ENCODE measurements around the gene STAC2. TPM values are rescaled to one million over a fixed set of nuclear protein-coding genes. Genes with fewer than 3 reads are reported as not detected.
A peak's percentile ranks its signal among the peaks of the same experiment; 100 is the strongest.

STAC2 gene
- total and polyA plus RNA-seq, 5 experiments from 2014 or later: 0.07 to 0.27 (median 0.23) TPM; not detected in 2

DNA sequence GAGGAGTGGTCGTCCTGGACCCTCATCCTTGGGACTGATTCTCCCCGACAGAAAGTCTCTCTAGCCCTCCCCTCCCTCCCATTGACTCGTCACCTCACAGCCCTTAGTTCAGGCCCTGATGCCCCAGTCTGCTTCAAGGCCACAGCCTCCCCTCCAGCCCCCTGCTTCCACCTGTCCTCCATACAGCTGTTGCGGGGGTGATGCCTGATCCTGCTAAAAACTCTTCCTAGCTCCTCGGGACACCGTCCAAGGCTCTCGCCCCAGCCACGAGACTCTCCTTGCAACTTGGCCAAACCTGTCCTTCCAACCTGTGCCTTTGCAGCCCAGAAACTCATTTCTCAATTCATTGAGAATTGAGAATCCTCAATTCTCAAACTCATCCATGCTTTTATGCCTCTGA lies 6.8 kb downstream of the STAC2 start:
- POLR2A ChIA-PET: interaction anchor here (1.1 kb wide), 1 partner anchor 20 kb away, joined by 3 read pairs; no protein-coding TSS in a partner anchor
- Mint-ChIP-seq H3K9me3 (no peaks in the 10 kb centered on the region), H3K4me3 (no peak overlapping the region), H3K27me3 (peaks cover under 1 to 18% (median 8%) of the 10 kb centered on the region in 5 donors), H3K27ac (peak overlapping the region in 2 of 10 donors; percentile 9 to 85), H3K36me3 (no peaks in the 10 kb centered on the region), H3K4me1 (peaks cover 3 to 10% (median 5%) of the 10 kb centered on the region in 4 donors)
- DNase-seq (no peak), ATAC-seq (no peak)

DNA sequence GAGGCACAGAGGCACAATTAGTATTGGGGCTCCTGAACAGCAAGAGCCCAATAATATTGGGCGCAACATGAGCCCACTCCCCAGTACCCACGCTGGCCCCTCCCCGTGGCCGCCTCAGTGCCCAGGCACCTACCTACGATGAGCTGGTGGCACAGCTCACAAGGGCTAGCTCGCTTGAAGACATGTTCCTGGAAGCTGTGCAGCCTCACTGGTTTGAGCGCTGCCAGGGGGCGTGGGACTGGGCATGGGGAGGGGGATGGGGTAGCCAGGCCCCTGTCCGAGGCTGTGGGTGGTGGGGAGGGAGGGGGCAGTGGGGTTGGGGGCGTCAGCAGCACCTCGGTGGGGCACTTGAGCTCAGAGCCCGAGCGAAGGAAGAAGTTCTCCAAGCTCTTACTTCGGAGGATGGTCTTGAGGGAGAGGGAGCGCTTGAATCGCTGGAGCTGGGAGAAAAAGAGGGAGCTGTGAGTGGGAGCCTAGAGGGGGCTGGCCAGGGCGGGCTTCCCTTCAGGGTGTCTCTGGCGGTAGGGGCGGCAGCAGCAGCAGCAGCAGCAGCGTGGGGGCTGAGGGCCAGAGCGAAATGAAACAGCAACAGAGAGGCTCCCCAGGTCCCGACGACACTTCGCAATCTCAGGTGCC lies 7.9 kb downstream of the STAC2 start:
- Mint-ChIP-seq H3K9me3 (no peaks in the 10 kb centered on the region), H3K4me1 (peaks cover 0 to 8% (median 4%) of the 10 kb centered on the region in 4 donors), H3K27ac (peak overlapping the region in 2 of 10 donors; percentile 17 to 74), H3K36me3 (no peaks in the 10 kb centered on the region), H3K27me3 (peaks cover 0 to 14% (median 8%) of the 10 kb centered on the region in 5 donors), H3K4me3 (peak overlapping the region in 2 of 10 donors; percentile 19 to 30)
- DNase-seq (no peak), ATAC-seq (no peak)
- POLR2A ChIA-PET: interaction anchor here (0.7 to 1.3 kb wide), 3 partner anchors 9 to 27 kb away, joined by 3 to 4 read pairs (median 4); no protein-coding TSS in a partner anchor

DNA sequence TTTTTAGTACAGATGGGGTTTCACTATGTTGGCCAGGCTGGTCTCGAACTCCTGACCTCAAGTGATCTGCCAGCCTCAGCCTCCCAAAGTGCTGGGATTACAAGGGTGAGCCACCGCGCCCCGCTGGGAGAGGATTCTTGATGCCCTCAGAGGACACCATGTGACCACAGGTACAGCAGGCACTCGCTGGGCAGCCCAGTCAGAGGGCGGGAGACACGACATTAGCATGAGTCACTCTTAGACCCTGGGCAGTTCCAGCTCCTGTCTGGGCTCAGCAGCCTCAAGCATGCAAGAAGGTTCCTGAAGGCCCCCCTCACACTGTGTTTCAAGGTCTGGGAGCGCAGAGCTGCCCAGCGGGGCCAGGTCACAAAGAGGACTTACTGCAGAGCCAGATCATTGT lies 11.9 kb downstream of the STAC2 start:
- no peak for ATAC-seq
- H3K27me3 Mint-ChIP-seq: peaks cover 0 to 14% (median 7%) of the 10 kb centered on the region in 5 donors
- peak overlapping the region in 1 of 10 donors; percentile 3 for H3K27ac Mint-ChIP-seq
- POLR2A ChIA-PET: no interaction called here
- H3K9me3 Mint-ChIP-seq: no peaks in the 10 kb centered on the region
- H3K4me1 Mint-ChIP-seq: peaks cover 11 to 25% (median 17%) of the 10 kb centered on the region in 4 donors
- no peaks in the 10 kb centered on the region for H3K36me3 Mint-ChIP-seq
- no peak for DNase-seq
- H3K4me3 Mint-ChIP-seq: no peak overlapping the region

DNA sequence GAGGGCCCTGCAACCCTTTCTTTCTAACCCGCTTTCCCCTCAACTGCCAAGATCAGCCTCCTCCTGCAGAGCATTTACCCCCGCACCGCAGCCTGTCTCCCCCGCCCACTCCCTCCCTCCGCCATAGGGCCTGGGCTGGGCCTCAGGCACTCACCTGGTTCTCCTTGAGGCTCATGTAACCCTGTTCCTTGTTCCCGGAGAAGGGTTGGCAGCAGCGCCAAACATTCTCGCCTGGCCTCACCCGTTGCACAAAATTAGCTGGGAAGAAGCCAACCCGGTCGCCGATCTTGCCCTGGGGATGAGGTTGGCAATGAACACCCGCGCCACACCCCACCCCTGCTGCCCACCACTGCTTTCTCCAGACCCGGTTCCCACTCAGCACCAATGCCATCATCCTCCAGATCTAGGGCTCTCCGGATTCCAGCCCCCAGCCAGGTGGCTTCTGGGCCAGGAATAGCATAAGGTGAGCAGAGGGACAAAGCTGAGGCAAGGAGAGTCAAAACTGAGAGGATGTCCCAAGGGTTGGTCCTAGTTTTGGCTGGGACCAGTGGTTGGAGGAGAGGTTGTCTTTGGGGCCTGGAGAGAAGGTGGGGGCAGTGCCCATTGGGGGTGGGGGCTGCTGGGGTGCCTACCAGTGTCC lies 12.8 kb downstream of the STAC2 start:
- DNase-seq: no peak
- POLR2A ChIA-PET: no interaction called here
- Mint-ChIP-seq H3K9me3 (no peaks in the 10 kb centered on the region), H3K36me3 (no peaks in the 10 kb centered on the region), H3K27me3 (peaks cover 0 to 14% (median 7%) of the 10 kb centered on the region in 5 donors), H3K27ac (peak overlapping the region in 2 of 10 donors; percentile 33 to 67), H3K4me1 (peaks cover 17 to 30% (median 26%) of the 10 kb centered on the region in 4 donors), H3K4me3 (peak overlapping the region in 1 of 10 donors; percentile 1)
- ATAC-seq: no peak

DNA sequence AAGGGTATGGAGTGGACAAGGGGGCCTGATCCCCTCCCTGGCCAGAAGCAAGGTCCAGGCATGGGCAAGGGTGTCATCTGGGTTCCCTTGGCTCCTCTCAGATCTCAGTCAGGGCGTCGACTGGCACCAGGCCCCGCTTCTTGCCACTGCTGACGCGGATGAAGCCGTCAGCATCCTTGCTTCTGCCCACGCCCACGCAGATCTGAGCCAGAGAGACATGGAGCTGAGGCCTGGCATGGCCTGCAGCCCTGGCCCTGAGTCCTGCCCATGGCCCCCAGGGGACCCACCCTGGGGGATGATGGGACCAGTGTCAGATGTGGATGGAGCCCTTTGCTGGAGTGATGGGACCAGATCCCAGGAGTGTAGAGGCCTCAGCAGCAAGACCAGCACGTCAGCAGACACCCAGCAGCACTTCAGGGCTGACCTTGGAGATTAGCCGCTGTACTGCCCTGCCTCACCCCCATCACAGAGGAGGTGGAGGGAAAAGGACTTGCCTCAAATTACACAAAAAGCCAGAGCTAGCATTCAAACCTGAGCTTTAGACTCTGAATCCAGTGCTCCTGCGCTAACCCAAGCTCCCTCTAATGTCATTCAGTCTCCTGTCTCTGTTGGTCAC lies 13.4 kb downstream of the STAC2 start:
- Mint-ChIP-seq H3K9me3 (no peaks in the 10 kb centered on the region), H3K4me3 (peak overlapping the region in 2 of 10 donors; percentile 14 to 34), H3K27me3 (peaks cover 0 to 14% (median 5%) of the 10 kb centered on the region in 5 donors), H3K36me3 (no peaks in the 10 kb centered on the region), H3K4me1 (peaks cover 17 to 35% (median 31%) of the 10 kb centered on the region in 4 donors), H3K27ac (peak overlapping the region in 2 of 10 donors; percentile 8 to 31)
- POLR2A ChIA-PET: no interaction called here
- DNase-seq (no peak), ATAC-seq (no peak)

DNA sequence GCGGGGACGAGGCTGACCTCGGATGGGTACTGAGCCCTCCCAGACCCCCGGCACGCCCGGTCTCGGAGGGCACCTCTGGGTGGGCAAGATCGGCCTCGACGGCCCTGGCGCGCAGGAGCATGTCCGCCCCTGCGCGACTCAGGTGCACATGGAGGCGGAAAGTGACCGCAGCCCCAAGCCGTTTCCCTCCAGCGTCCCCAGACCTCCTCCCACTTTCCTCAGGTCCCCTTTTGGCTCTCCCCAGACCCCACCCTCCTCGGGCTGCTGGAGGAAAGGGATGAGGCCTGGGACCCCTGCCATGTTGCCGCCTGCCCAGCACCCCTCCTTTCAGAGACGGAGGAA lies 15.7 kb downstream of the STAC2 start:
- Mint-ChIP-seq H3K27ac (peak overlapping the region in 7 of 10 donors; percentile 72 to 94 (median 82)), H3K36me3 (peaks cover 0 to 2% (median 0%) of the 10 kb centered on the region in 3 donors), H3K9me3 (no peaks in the 10 kb centered on the region), H3K27me3 (no peaks in the 10 kb centered on the region), H3K4me3 (peak overlapping the region; percentile 32 to 84 (median 68)), H3K4me1 (peaks cover 19 to 41% (median 38%) of the 10 kb centered on the region in 4 donors)
- DNase-seq (no peak), ATAC-seq (no peak)
- POLR2A ChIA-PET: interaction anchor here (0.7 to 7.3 kb wide), 5 partner anchors 11 to 252 kb away, joined by 3 to 134 read pairs (median 9); partner anchors contain the start of gene RPL19

DNA sequence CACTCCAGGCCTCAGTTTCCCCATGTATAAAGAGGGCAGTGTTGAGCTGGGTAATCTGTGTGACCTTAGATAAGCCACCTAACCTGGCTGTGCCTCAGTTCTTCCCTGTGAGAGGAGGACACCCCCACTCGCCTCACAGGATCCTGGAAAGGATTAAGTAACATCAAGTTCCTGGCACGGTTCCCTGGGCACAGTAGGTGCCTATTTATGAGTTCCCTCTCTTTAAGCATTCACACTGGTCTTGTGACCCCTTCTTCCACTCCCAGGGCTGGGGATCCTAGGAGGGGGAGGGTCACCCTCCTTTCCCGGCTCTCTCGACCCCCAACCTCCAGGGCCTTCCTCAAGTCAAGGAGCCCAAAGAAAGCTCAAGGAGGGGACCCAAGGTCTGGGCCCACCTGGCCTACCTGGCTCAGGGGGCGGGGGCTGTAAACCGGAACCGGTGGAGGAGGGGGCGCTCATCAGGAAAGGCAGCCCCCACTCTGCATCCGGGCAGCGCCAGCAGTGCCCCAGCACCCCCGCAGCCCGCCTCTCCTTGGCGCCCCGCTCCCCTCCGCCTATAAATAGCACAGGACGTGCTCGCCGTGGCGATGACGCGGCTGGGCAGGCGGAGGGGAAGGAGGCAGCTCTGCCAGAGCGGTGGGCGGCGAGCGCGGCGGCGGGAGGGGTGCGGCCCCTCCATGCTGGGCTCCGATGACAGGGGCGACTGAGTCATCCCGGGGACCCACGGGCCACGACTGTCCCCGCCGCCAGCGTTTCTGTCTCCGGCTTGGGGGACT lies 16.2 kb downstream of the STAC2 start:
- Mint-ChIP-seq H3K27ac (peak overlapping the region; percentile 67 to 95 (median 90)), H3K4me1 (peaks cover 19 to 40% (median 38%) of the 10 kb centered on the region in 4 donors), H3K9me3 (no peaks in the 10 kb centered on the region), H3K36me3 (peaks cover 0 to 8% (median 0%) of the 10 kb centered on the region in 3 donors), H3K4me3 (peak overlapping the region; percentile 46 to 75 (median 68)), H3K27me3 (no peaks in the 10 kb centered on the region)
- peak; percentile 58 to 91 (median 74) for DNase-seq
- ATAC-seq: peak; percentile 76 to 78
- POLR2A ChIA-PET: interaction anchor here (0.7 to 7.3 kb wide), 9 partner anchors 8 to 384 kb away, joined by 3 to 134 read pairs (median 5); partner anchors contain the start of genes CWC25, RPL19 and STAC2

DNA sequence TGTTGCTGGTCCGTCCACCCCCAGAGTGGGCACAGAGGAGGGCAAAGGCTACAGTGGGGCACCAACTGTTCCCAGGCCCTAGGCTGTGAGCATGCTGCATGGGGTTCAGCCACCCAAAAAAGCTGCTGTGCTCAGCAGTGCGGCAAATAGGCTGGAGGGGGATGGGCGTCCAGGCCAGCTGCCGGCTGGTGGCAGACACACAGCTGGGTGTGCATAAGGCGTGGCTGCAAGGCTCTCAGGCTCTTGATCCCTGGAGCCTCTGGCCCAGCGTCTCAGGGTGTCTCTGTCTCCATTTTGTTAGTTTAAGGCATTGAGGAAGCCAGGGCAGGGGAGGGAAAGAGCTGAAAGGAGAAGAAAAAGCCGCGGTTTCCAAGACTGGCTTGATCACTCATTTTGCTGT lies 16.9 kb downstream of the STAC2 start:
- ATAC-seq: peak; percentile 12 to 35
- peaks cover 0 to 14% (median 3%) of the 10 kb centered on the region in 3 donors for H3K36me3 Mint-ChIP-seq
- H3K27me3 Mint-ChIP-seq: no peaks in the 10 kb centered on the region
- DNase-seq: peak in 8 of 10 donors; percentile 22 to 40 (median 31)
- POLR2A ChIA-PET: interaction anchor here (1.1 to 7.3 kb wide), 8 partner anchors 9 to 384 kb away, joined by 4 to 134 read pairs (median 7); partner anchors contain the start of genes CWC25, RPL19 and STAC2
- H3K4me3 Mint-ChIP-seq: peak overlapping the region; percentile 46 to 75 (median 62)
- peak overlapping the region in 9 of 10 donors; percentile 67 to 95 (median 91) for H3K27ac Mint-ChIP-seq
- peaks cover 20 to 42% (median 38%) of the 10 kb centered on the region in 4 donors for H3K4me1 Mint-ChIP-seq
- no peaks in the 10 kb centered on the region for H3K9me3 Mint-ChIP-seq

DNA sequence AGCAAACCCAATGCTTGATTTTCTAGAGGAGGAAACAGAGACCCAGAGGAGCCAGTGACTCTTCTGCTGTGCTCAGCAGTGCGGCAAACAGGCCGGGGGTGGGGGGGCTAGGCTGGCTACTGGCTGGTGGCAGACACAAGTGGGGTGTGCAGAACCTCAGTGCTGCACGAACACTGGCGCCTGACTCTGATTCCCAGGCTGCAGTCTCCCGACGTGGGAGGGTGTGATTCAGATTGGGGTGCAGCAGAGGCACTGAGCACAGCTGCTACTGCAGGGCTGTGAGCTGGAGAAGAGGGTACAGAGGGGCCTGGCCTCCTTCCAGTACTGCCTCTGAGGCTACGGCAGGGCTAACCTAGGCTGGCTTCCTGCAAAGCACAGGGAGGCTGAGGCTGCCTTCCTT lies 17.6 kb downstream of the STAC2 start:
- H3K4me3 Mint-ChIP-seq: peak overlapping the region in 8 of 10 donors; percentile 54 to 75 (median 67)
- H3K27ac Mint-ChIP-seq: peak overlapping the region; percentile 43 to 95 (median 90)
- DNase-seq (peak in 3 of 10 donors; percentile 9 to 34 (median 28)), ATAC-seq (peak; percentile 37 to 41)
- peaks cover 0 to 22% (median 7%) of the 10 kb centered on the region in 3 donors for H3K36me3 Mint-ChIP-seq
- no peaks in the 10 kb centered on the region for H3K9me3 Mint-ChIP-seq
- POLR2A ChIA-PET: interaction anchor here (0.5 to 7.3 kb wide), 9 partner anchors 8 to 383 kb away, joined by 3 to 134 read pairs (median 5); partner anchors contain the start of genes CWC25, RPL19 and STAC2
- H3K4me1 Mint-ChIP-seq: peaks cover 20 to 48% (median 38%) of the 10 kb centered on the region in 4 donors
- no peaks in the 10 kb centered on the region for H3K27me3 Mint-ChIP-seq

DNA sequence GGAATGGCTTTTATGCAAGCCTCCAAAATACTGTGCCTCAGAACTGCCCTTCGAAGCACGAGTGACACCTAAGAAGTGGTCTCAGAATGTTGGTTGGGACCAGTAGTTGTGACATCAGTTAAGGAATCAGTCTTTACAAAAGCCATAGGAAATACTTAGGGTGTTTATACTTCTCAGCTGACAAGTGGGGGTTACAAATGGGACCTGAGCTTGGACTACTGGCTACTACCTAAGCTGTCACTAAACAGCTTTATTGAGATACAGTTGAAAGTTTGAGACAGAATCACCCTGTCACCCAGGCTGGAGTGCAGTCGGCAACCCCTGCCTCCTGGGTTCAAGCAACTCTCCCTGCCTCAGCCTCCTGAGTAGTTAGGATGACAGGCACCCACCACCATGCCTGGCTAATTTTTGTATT lies 20.6 kb downstream of the STAC2 start:
- POLR2A ChIA-PET: interaction anchor here (0.7 to 7.3 kb wide), 2 partner anchors 16 to 36 kb away, joined by 3 to 134 read pairs; no protein-coding TSS in a partner anchor
- Mint-ChIP-seq H3K4me3 (peak overlapping the region in 1 of 10 donors; percentile 20), H3K27me3 (no peaks in the 10 kb centered on the region), H3K36me3 (peaks cover 5 to 51% (median 22%) of the 10 kb centered on the region in 3 donors), H3K4me1 (peaks cover 24 to 64% (median 60%) of the 10 kb centered on the region in 4 donors), H3K9me3 (no peaks in the 10 kb centered on the region), H3K27ac (peak overlapping the region in 4 of 10 donors; percentile 4 to 66 (median 30))
- DNase-seq (no peak), ATAC-seq (no peak)

DNA sequence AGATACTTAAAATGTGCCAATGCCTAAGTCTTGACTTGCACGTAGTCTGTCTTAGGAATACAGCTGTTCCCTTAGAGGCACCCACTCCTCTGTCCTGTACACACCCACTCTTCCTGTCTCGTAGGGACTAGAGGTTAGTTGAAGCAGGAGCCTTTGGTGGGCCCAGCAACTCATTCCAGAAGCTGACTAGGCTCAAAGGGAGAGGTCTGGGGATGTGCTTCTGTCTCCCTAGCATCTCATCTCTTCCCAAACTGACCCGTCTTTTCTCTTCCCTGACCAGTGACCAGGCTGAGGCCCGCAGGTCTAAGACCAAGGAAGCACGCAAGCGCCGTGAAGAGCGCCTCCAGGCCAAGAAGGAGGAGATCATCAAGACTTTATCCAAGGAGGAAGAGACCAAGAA lies 21.5 kb downstream of the STAC2 start:
- Mint-ChIP-seq H3K36me3 (peaks cover 5 to 54% (median 22%) of the 10 kb centered on the region in 3 donors), H3K9me3 (no peaks in the 10 kb centered on the region), H3K27me3 (no peaks in the 10 kb centered on the region), H3K4me1 (peaks cover 30 to 65% (median 61%) of the 10 kb centered on the region in 4 donors), H3K27ac (peak overlapping the region in 7 of 10 donors; percentile 26 to 78 (median 59)), H3K4me3 (peak overlapping the region in 1 of 10 donors; percentile 50)
- POLR2A ChIA-PET: interaction anchor here (0.5 to 7.3 kb wide), 2 partner anchors 37 to 211 kb away, joined by 3 to 134 read pairs; no protein-coding TSS in a partner anchor
- DNase-seq (no peak), ATAC-seq (no peak)
